ENCODE measurements around the gene MLH3. TPM values are rescaled to one million over a fixed set of nuclear protein-coding genes. Genes with fewer than 3 reads are reported as not detected.

The MLH3 gene
- total and polyA plus RNA-seq, 2 donors (not counting 1 experiment from before 2014, with no cell fraction given) = 12.2 to 53.8 TPM

DNA sequence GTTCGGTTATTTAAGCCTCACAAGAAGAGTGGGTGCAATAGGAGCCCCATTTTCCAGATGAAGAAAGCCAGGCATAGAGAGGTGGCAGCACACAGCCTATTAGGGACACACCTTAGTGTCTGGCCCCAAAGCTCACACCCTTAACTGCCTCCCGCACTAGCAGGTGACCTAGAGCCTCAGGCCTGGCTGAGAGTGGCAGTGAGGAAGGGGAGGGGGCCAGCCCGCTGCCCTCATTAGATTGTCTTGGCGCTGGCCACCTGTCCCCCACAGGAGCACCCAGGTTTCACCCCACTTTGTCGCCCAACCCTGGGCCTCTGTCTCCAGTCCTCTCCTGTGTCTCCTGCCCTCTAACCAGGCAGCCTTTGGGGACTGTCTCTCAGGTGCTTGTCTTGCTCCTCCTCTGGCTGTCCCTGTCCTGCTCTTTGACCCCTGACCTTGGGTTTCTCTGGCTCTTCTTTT, 77.3 kb downstream of the MLH3 start:
- Histone ChIP-seq H3K4me3 (replicated peaks in 1 of 4; ENCODE audit: control extremely low read depth in 1 of 4, insufficient read depth in 1 of 4, low read depth in 3 of 4, low read length in 4 of 4) (no peak overlapping the region), H3K27ac (ENCODE audit: insufficient read depth, low read length) (no peak overlapping the region), H3K4me1 (ENCODE audit: control insufficient read depth, extremely low read depth, insufficient read depth, low read length) (no peaks in the 10 kb centered on the region), H3K36me3 (ENCODE audit: control insufficient read depth, insufficient read depth, low read length) (no peaks in the 10 kb centered on the region), H3K9me3 (ENCODE audit: control insufficient read depth, insufficient read depth, low read depth, low read length) (no peaks in the 10 kb centered on the region), H3K4me2 (ENCODE audit: extremely low read depth, insufficient read depth, low read length) (no peak overlapping the region), H4K20me1 (ENCODE audit: control insufficient read depth, extremely low read depth, insufficient read depth, low read length) (no peaks in the 10 kb centered on the region), H3K27me3 (ENCODE audit: control insufficient read depth, insufficient read depth, low read length) (no peaks in the 10 kb centered on the region), H3K9ac (ENCODE audit: insufficient read depth, low read length) (no peak overlapping the region), H3K79me2 (ENCODE audit: control insufficient read depth, insufficient read depth, low read length) (no peaks in the 10 kb centered on the region), H2AFZ (ENCODE audit: low read length) (no peak overlapping the region)
- no peak for TF ChIP-seq EZH2 (IDR thresholded peaks at IDR 0.05; ENCODE audit: low read length, missing control alignments)
- TF ChIP-seq, protein P1, sequence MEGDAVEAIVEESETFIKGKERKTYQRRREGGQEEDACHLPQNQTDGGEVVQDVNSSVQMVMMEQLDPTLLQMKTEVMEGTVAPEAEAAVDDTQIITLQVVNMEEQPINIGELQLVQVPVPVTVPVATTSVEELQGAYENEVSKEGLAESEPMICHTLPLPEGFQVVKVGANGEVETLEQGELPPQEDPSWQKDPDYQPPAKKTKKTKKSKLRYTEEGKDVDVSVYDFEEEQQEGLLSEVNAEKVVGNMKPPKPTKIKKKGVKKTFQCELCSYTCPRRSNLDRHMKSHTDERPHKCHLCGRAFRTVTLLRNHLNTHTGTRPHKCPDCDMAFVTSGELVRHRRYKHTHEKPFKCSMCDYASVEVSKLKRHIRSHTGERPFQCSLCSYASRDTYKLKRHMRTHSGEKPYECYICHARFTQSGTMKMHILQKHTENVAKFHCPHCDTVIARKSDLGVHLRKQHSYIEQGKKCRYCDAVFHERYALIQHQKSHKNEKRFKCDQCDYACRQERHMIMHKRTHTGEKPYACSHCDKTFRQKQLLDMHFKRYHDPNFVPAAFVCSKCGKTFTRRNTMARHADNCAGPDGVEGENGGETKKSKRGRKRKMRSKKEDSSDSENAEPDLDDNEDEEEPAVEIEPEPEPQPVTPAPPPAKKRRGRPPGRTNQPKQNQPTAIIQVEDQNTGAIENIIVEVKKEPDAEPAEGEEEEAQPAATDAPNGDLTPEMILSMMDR (conservative IDR thresholded peaks at IDR 0.05 in 1 of 2, IDR thresholded peaks at IDR 0.05 in 1 of 2; ENCODE audit: low read depth in 1 of 2, low read length in 2 of 2) = no peak
- DNase-seq (ENCODE audit: low read depth in 2 of 2) = no peak

DNA sequence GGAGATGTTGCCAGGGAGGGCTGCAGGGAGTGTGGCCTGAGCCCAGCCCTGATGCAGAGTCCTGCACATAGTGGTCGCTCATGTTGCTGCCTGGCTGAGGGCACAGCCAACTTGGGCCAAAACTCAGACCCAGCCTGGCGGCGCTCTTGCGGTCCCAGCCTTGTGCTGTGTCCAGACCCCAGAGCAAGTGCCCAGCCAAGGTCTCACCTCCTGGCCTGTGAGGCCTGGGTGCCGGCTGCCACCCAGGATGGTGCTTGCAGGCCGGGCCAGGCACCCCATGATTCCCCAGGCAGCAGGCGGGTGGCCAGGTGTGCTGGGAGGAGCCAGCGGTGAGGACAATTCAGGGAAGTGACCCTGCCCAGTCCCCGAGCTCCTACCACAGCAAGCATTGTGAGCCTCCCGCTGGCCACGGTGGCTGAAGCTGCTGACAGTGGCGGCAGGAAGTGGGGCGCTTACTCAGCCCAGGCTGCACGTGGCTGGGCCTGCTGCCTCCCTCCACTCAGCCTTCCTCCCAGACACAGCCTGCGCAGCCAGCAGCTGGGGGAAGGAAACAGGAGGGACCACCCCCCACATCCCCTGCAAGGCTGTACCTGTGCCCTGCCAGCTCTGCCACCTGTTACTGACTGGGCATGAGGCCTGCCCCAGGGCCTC, 78.1 kb downstream of the MLH3 start:
- peak in 1 of 2 donors; percentile 57 for DNase-seq (ENCODE audit: low read depth in 2 of 2)
- H3K4me1 ChIP-seq (ENCODE audit: control insufficient read depth, extremely low read depth, insufficient read depth, low read length) = no peaks in the 10 kb centered on the region
- H3K27me3 ChIP-seq (ENCODE audit: control insufficient read depth, insufficient read depth, low read length) = no peaks in the 10 kb centered on the region
- no peak for TF ChIP-seq EZH2 (IDR thresholded peaks at IDR 0.05; ENCODE audit: low read length, missing control alignments)
- TF ChIP-seq, protein P1 (conservative IDR thresholded peaks at IDR 0.05 in 1 of 2, IDR thresholded peaks at IDR 0.05 in 1 of 2; ENCODE audit: low read depth in 1 of 2, low read length in 2 of 2) = no peak
- H3K27ac ChIP-seq (ENCODE audit: insufficient read depth, low read length) = no peak overlapping the region
- H3K4me2 ChIP-seq (ENCODE audit: extremely low read depth, insufficient read depth, low read length) = no peak overlapping the region
- no peaks in the 10 kb centered on the region for H3K9me3 ChIP-seq (ENCODE audit: control insufficient read depth, insufficient read depth, low read depth, low read length)
- H3K9ac ChIP-seq (ENCODE audit: insufficient read depth, low read length) = no peak overlapping the region
- H4K20me1 ChIP-seq (ENCODE audit: control insufficient read depth, extremely low read depth, insufficient read depth, low read length) = no peaks in the 10 kb centered on the region
- H3K36me3 ChIP-seq (ENCODE audit: control insufficient read depth, insufficient read depth, low read length) = no peaks in the 10 kb centered on the region
- no peak overlapping the region for H3K4me3 ChIP-seq (replicated peaks in 1 of 4; ENCODE audit: control extremely low read depth in 1 of 4, insufficient read depth in 1 of 4, low read depth in 3 of 4, low read length in 4 of 4)
- no peaks in the 10 kb centered on the region for H3K79me2 ChIP-seq (ENCODE audit: control insufficient read depth, insufficient read depth, low read length)
- H2AFZ ChIP-seq (ENCODE audit: low read length) = no peak overlapping the region

DNA sequence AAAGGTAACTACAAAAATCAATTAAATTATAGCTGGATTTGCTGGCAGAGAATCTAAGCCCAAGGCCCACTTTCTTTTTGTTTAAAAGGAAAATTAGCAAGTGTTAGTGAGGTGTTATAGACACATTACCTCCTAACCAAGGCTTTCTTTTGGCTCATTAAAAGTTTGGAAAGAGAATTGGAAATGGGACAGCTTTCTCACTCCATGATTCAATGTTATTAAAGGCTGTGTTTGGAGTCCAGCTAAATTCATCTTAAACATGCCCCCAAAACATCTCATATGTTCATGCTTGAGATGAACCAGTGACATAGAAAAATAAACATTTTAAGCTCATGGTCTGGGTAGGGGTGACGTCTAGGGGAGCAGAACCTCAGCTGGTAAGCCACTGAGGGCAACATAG, 82.5 kb downstream of the MLH3 start:
- Histone ChIP-seq H3K27ac (ENCODE audit: insufficient read depth, low read length) (no peak overlapping the region), H3K4me3 (replicated peaks in 1 of 4; ENCODE audit: control extremely low read depth in 1 of 4, insufficient read depth in 1 of 4, low read depth in 3 of 4, low read length in 4 of 4) (no peak overlapping the region), H3K36me3 (ENCODE audit: control insufficient read depth, insufficient read depth, low read length) (no peaks in the 10 kb centered on the region), H3K79me2 (ENCODE audit: control insufficient read depth, insufficient read depth, low read length) (no peaks in the 10 kb centered on the region), H4K20me1 (ENCODE audit: control insufficient read depth, extremely low read depth, insufficient read depth, low read length) (no peaks in the 10 kb centered on the region), H3K9me3 (ENCODE audit: control insufficient read depth, insufficient read depth, low read depth, low read length) (no peaks in the 10 kb centered on the region), H3K4me2 (ENCODE audit: extremely low read depth, insufficient read depth, low read length) (no peak overlapping the region), H3K4me1 (ENCODE audit: control insufficient read depth, extremely low read depth, insufficient read depth, low read length) (no peaks in the 10 kb centered on the region), H3K9ac (ENCODE audit: insufficient read depth, low read length) (no peak overlapping the region), H3K27me3 (ENCODE audit: control insufficient read depth, insufficient read depth, low read length) (no peaks in the 10 kb centered on the region), H2AFZ (ENCODE audit: low read length) (no peak overlapping the region)
- TF ChIP-seq, protein P1 (conservative IDR thresholded peaks at IDR 0.05 in 1 of 2, IDR thresholded peaks at IDR 0.05 in 1 of 2; ENCODE audit: low read depth in 1 of 2, low read length in 2 of 2) = no peak
- TF ChIP-seq EZH2 (IDR thresholded peaks at IDR 0.05; ENCODE audit: low read length, missing control alignments) = no peak
- peak in 1 of 2 donors; percentile 13 for DNase-seq (ENCODE audit: low read depth in 2 of 2)

Data from fibroblast of lung (primary cell).